ENCODE data around the gene CD81. TPM values are rescaled to one million over a fixed set of nuclear protein-coding genes. Genes with fewer than 3 reads are reported as not detected.

Gene CD81
- total RNA-seq, 2 experiments from 2014 or later = 127 to 128 TPM

GRCh38 chr11:2380807-2381350 lies 3.8 kb downstream of the CD81 start:
- H3K4me1 Mint-ChIP-seq (ENCODE audit: low read depth) = peaks cover 51% of the 10 kb centered on the region

DNA sequence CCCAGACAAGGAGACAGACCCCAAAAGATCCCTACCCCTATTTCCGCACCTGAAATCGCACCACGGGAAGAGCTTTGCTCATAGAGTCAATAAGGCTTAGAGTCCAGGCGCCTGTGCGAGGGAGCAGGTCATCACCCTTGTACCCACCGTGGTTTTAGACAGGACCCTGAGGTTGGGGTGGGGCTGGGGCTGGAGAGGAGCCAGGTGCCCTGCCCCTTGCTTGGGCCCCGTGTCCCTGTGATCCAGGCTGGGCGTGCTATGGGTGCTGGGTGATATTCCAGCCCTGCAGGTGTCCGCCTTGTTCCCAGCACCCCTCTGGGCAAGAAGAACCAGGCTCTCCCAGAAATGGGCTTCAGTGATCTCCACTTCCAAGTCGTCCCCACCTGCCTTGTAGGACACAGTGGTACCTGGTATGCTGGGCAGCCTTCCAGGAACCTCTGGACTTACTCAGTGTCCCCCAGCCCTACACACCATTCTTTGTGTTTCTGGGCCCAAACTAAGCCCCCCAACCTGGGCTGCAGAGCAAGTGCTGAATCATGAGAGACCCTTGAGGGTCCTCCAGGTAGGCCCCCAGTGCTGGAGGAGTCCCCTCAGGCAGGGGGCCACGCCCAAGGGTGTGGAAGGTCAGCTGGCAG lies 4.5 kb downstream of the CD81 start:
- H3K4me1 Mint-ChIP-seq (ENCODE audit: low read depth) = peaks cover 56% of the 10 kb centered on the region
- CTCF ChIA-PET = interaction anchor here (1.9 kb wide), 1 partner anchor 20 kb away, joined by 7 read pairs; the partner anchor contains the start of gene TSSC4
- H3K9me3 Mint-ChIP-seq = no peaks in the 10 kb centered on the region
- H3K36me3 Mint-ChIP-seq (ENCODE audit: low read depth) = no peaks in the 10 kb centered on the region
- no peak overlapping the region for H3K4me3 Mint-ChIP-seq
- no peak for DNase-seq
- intact Hi-C loops (cut with micrococcal nuclease) = no loop called here
- H3K27ac Mint-ChIP-seq = no peak overlapping the region
- no peaks in the 10 kb centered on the region for H3K27me3 Mint-ChIP-seq (ENCODE audit: low read depth)

More at GRCh38 chr11:2380807-2381350, 3.8 kb downstream of the CD81 start:
- intact Hi-C loops (cut with micrococcal nuclease) = no loop called here
- CTCF ChIA-PET = no interaction called here
- Mint-ChIP-seq H3K9me3 (no peaks in the 10 kb centered on the region), H3K36me3 (ENCODE audit: low read depth) (no peaks in the 10 kb centered on the region), H3K4me3 (no peak overlapping the region), H3K27me3 (ENCODE audit: low read depth) (no peaks in the 10 kb centered on the region), H3K27ac (no peak overlapping the region)
- DNase-seq = no peak

DNA sequence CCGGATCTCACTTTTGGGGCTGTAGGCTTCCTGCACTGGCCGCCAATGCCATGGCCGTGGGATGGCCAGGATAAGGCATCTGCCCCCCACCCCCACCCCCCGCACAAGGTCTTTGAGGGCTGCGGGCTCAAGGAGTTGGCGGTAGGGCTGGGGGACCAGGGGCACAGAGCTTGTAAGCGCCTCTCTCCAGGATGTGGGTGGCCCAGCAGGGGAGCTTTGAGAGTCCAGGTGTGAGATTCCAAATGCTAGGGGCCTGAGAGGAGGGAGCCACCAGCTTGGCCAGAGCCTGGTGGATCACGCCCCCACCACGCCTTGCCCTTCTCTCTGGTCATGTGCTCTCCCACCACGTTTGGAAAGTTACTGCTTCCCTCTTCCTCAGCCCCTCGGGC lies 5.0 kb downstream of the CD81 start:
- H3K4me1 Mint-ChIP-seq (ENCODE audit: low read depth) = peaks cover 60% of the 10 kb centered on the region
- H3K4me3 Mint-ChIP-seq = no peak overlapping the region
- no peak for DNase-seq
- CTCF ChIA-PET = interaction anchor here (0.7 to 1.9 kb wide), 2 partner anchors 19 to 77 kb away, joined by 3 to 7 read pairs; partner anchors contain the start of gene TSSC4
- H3K27me3 Mint-ChIP-seq (ENCODE audit: low read depth) = no peaks in the 10 kb centered on the region
- H3K27ac Mint-ChIP-seq = no peak overlapping the region
- no peaks in the 10 kb centered on the region for H3K36me3 Mint-ChIP-seq (ENCODE audit: low read depth)
- intact Hi-C loops (cut with micrococcal nuclease) = no loop called here
- H3K9me3 Mint-ChIP-seq = no peaks in the 10 kb centered on the region

- intact Hi-C loops (cut with micrococcal nuclease) = no loop called here
- Mint-ChIP-seq H3K4me3 (no peak overlapping the region), H3K4me1 (ENCODE audit: low read depth) (peaks cover 66% of the 10 kb centered on the region), H3K9me3 (no peaks in the 10 kb centered on the region), H3K27me3 (ENCODE audit: low read depth) (no peaks in the 10 kb centered on the region), H3K36me3 (ENCODE audit: low read depth) (no peaks in the 10 kb centered on the region), H3K27ac (no peak overlapping the region)
- CTCF ChIA-PET = interaction anchor here (1.3 to 1.9 kb wide), 2 partner anchors 18 to 78 kb away, joined by 3 to 7 read pairs; partner anchors contain the start of gene TSSC4
- DNase-seq = no peak
Observed at GRCh38 chr11:2382936-2383851, 6.1 kb downstream of the CD81 start.

- Mint-ChIP-seq H3K27me3 (ENCODE audit: low read depth) (no peaks in the 10 kb centered on the region), H3K4me3 (no peak overlapping the region), H3K36me3 (ENCODE audit: low read depth) (no peaks in the 10 kb centered on the region), H3K9me3 (no peaks in the 10 kb centered on the region), H3K4me1 (ENCODE audit: low read depth) (peaks cover 62% of the 10 kb centered on the region), H3K27ac (no peak overlapping the region)
- CTCF ChIA-PET = interaction anchor here (1.1 to 1.3 kb wide), 2 partner anchors 79 kb away, joined by 3 read pairs; no protein-coding TSS in a partner anchor
- DNase-seq = no peak
- intact Hi-C loops (cut with micrococcal nuclease) = no loop called here
Observed at GRCh38 chr11:2383852-2384804, 7.0 kb downstream of the CD81 start.

DNA sequence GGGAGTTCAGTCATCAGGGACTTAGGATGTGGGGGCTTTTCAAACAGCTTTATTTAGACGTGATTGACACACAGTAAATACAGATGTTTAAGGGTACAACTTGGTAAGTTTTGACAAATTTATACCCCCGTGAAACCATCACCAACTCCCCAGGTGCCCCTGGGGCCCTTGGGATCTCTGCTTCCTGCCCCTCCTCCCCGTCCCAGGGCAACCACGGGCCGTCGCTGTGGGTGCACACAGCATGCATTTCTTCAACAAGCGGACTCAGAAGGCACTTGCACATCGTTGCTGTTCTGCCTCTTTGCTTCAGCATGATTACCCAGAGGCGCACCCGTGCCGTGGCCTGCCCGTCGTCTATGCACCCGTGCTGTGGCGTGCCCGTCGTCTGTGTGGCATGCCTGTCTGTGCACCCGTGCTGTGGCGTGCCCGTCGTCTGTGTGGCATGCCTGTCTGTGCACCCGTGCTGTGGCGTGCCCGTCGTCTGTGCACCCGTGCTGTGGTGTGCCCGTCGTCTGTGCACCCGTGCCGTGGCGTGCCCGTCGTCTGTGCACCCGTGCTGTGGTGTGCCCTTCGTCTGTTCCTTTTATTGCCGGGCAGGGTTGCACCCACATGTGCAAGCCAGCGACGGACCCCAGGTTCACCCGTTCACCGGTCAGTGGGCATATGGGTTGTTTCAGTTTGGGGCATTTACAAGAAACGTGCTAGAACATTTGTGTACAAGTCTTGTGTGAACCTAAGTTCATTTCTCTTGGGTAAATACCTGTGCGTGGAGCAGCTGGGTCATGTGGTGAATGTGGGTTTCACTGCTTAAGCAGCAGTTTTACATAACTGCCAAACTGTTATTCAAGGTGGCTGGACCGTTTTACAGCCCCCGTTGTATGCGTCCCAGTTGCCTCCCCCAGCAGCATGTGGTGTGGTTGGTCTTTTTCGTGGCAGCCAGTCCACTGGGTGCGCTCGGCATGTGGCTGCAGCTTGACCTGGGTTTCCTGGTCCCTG lies 8.3 kb downstream of the CD81 start:
- Mint-ChIP-seq H3K9me3 (no peaks in the 10 kb centered on the region), H3K4me3 (no peak overlapping the region), H3K27me3 (ENCODE audit: low read depth) (no peaks in the 10 kb centered on the region), H3K27ac (no peak overlapping the region), H3K36me3 (ENCODE audit: low read depth) (peaks cover 1% of the 10 kb centered on the region), H3K4me1 (ENCODE audit: low read depth) (peaks cover 61% of the 10 kb centered on the region)
- intact Hi-C loops (cut with micrococcal nuclease) = no loop called here
- no peak for DNase-seq
- CTCF ChIA-PET = interaction anchor here (1.0 to 2.9 kb wide), 3 partner anchors 8 to 81 kb away, joined by 3 to 16 read pairs (median 3); partner anchors contain the start of gene CD81

DNA sequence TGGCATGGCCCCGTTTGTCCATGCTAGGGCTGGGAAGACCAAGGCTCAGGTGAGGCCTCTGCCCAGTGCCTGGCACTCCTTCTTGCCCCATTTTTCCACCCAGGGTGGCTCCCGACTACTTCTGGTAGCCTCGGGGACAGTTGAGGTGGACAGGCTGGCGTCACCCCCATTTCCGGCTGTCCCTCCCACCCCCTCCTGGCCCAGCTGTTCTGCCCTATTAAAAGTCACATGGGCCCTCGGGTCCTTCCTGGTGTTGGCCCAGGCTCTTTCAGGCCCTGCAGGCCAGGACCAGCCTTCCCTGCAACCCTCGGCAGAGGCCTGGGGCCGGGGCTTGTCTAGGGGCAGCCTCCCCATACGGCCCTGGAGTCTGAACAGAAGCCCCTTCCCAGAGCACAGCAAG lies 9.5 kb downstream of the CD81 start:
- Mint-ChIP-seq H3K9me3 (no peaks in the 10 kb centered on the region), H3K27me3 (ENCODE audit: low read depth) (no peaks in the 10 kb centered on the region), H3K36me3 (ENCODE audit: low read depth) (peaks cover 2% of the 10 kb centered on the region), H3K27ac (no peak overlapping the region), H3K4me3 (no peak overlapping the region), H3K4me1 (ENCODE audit: low read depth) (peaks cover 53% of the 10 kb centered on the region)
- DNase-seq = no peak
- CTCF ChIA-PET = interaction anchor here (0.6 to 2.9 kb wide), 5 partner anchors 9 to 81 kb away, joined by 3 to 16 read pairs (median 3); partner anchors contain the start of genes CD81 and TSSC4
- intact Hi-C loops (cut with micrococcal nuclease) = no loop called here

- no peak overlapping the region for H3K27ac Mint-ChIP-seq
- no peak overlapping the region for H3K4me3 Mint-ChIP-seq
- H3K4me1 Mint-ChIP-seq (ENCODE audit: low read depth) = peaks cover 47% of the 10 kb centered on the region
- CTCF ChIA-PET = interaction anchor here (1.0 to 2.9 kb wide), 3 partner anchors 14 to 82 kb away, joined by 3 to 16 read pairs (median 4); partner anchors contain the start of gene TSSC4
- intact Hi-C loops (cut with micrococcal nuclease) = no loop called here
- DNase-seq = no peak
- H3K9me3 Mint-ChIP-seq = no peaks in the 10 kb centered on the region
- peaks cover 2% of the 10 kb centered on the region for H3K36me3 Mint-ChIP-seq (ENCODE audit: low read depth)
- H3K27me3 Mint-ChIP-seq (ENCODE audit: low read depth) = no peaks in the 10 kb centered on the region
Observed at GRCh38 chr11:2387266-2387987, 10.3 kb downstream of the CD81 start.

DNA sequence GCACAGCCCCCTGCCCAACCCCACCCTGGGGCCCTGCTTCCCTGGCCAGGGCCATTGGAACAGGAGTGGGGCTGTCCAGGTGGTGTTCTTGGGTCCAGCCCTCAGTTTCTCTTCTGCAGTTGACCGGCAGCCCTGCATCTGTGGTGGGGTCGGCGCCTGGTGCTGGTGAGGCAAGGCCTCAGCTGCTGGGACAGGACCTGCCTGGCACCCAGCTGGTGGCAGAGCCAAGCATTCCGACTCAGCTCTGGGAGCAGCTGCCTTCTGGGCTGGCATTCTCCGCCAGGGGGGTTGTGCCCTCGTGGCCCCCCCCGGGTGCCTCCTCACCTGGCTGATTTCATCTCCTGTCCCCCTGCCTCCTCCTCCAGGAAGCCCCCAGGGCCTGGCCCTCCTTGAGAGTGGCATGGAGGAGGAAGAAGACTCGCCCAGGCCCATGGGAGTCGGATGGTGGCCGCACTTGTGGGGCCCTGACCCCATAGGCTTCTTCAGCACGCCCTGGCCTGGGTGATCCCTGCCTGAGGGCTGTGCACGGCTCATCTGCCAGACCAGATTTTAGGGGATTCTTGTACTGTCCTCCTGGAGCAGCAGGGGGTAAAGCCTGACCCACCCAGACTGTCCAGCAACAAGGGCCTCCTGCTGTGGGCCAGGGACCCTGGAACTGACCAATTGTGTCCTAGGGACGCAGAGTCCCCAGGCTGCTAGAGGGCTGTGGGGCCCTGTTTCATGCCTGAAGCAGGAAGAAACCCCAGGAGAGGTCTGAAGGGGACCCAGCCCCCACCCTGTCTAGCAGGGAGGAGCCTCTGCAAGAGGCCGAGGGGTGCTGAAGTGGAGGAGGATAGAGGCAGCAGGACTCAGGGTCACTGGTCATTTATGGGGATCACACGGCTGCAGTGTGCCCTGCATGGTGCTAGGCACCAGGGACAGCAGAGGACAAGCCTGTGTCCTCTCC lies 11.6 kb downstream of the CD81 start:
- Mint-ChIP-seq H3K9me3 (no peaks in the 10 kb centered on the region), H3K27me3 (ENCODE audit: low read depth) (no peaks in the 10 kb centered on the region), H3K36me3 (ENCODE audit: low read depth) (peaks cover 2% of the 10 kb centered on the region), H3K4me1 (ENCODE audit: low read depth) (peaks cover 40% of the 10 kb centered on the region), H3K27ac (peak overlapping the region; percentile 50), H3K4me3 (no peak overlapping the region)
- no peak for DNase-seq
- intact Hi-C loops (cut with micrococcal nuclease) = no loop called here
- CTCF ChIA-PET = interaction anchor here (2.9 kb wide), 1 partner anchor 83 kb away, joined by 16 read pairs; no protein-coding TSS in a partner anchor

Data from activated naive CD4-positive, alpha-beta T cell treated with anti-CD3 and anti-CD28 coated beads for 36 hours (primary cell).